ENCODE measurements around the gene WDR35. TPM values are rescaled to one million over a fixed set of nuclear protein-coding genes. Genes with fewer than 3 reads are reported as not detected.

The WDR35 gene
- total and polyA plus RNA-seq, 2 of the 4 experiments (the other 2 are of a cell fraction) = 3.4 to 8.1 TPM

DNA sequence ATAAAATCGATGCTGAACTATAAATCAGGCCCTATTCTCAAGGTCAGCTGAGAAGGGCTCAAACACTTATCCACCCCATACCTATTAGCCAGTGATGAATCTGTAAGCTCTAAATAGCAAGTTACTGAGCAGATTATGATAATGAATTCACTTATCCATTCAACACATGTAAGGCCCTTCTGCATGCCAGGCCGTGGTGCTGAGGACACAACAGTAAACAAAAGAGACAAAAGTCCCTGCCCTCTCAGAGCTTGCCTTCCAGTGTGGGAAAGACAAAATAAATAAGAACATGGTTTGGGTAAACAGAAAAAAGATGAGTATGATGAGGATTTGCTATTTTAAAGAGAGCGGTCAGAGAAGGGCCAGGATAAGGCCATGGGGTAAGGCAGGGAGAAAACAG lies 99.8 kb downstream of the WDR35 start:
- dilution Hi-C loops (cut with HindIII; ENCODE audit: low sequenced_read_pairs, unreplicated experiment) (no loop called here), in situ Hi-C loops (cut with MboI; ENCODE audit: low sequenced_read_pairs) (no loop called here), intact Hi-C loops (cut with micrococcal nuclease) (no loop called here)
- Histone ChIP-seq H3K4ac (ENCODE audit: low read depth, low read length) (no peak overlapping the region), H4K20me1 (ENCODE audit: insufficient read depth, low read length) (no peaks in the 10 kb centered on the region), H4K8ac (ENCODE audit: low read depth in 2 of 2, low read length in 2 of 2) (no peak overlapping the region), H3K79me1 (ENCODE audit: low read depth in 1 of 2, low read length in 2 of 2) (peaks cover 4 to 9% of the 10 kb centered on the region in 2 experiments; a peak in 2 of 4 replicates), H2BK20ac (ENCODE audit: low read depth, low read length) (no peak overlapping the region), H3K9me1 (ENCODE audit: insufficient read depth, low read length) (0 out of 2 replicates have a peak, but pooled peaks cover 3% of the 10 kb centered on the region), H3K27ac (ENCODE audit: insufficient read depth, low read length) (no peak overlapping the region), H2AFZ (replicated peaks; ENCODE audit: low read length, poor library complexity) (no peak overlapping the region), H3K14ac (replicated peaks; ENCODE audit: low read depth, low read length) (no peak overlapping the region), H2BK15ac (ENCODE audit: low read depth, low read length) (no peak overlapping the region), H3K4me3 (ENCODE audit: insufficient read depth, low read depth, low read length) (no peak overlapping the region), H3K4me1 (ENCODE audit: control insufficient read depth, insufficient read depth, low read length) (peaks cover 2% of the 10 kb centered on the region; the same call in 1 of the 2 replicates), H3K27me3 (ENCODE audit: control insufficient read depth, insufficient read depth, low read length) (no peaks in the 10 kb centered on the region), H2BK5ac (ENCODE audit: low read depth, low read length, poor library complexity, severe bottlenecking) (no peak overlapping the region), H4K91ac (ENCODE audit: insufficient read depth, low read depth, low read length) (no peak overlapping the region), H3K9ac (ENCODE audit: low read depth, low read length) (no peak overlapping the region), H3K56ac (ENCODE audit: extremely low read depth, insufficient read depth, low read length) (no peak overlapping the region), H3K36me3 (ENCODE audit: control insufficient read depth, insufficient read depth, low read length) (peaks cover 1% of the 10 kb centered on the region; the same call in 1 of the 2 replicates), H2AK9ac (replicated peaks; ENCODE audit: low read depth, low read length, poor library complexity) (no peak overlapping the region), H4K5ac (ENCODE audit: low read depth, low read length) (no peak overlapping the region), H3K23ac (ENCODE audit: low read depth, low read length) (no peak overlapping the region), H2AK5ac (ENCODE audit: low read depth, low read length) (no peak overlapping the region), H3K18ac (ENCODE audit: low read depth, low read length) (no peak overlapping the region), H2BK120ac (ENCODE audit: low read depth, low read length) (no peak overlapping the region), H3K4me2 (ENCODE audit: low read depth, low read length) (no peak overlapping the region), H3K9me3 (ENCODE audit: control insufficient read depth, insufficient read depth, low read length) (no peaks in the 10 kb centered on the region)
- DNase-seq = no peak
- no TSS peak for BruUV-seq (replicated peaks)
- POLR2A ChIA-PET (ENCODE audit: unreplicated experiment) = no interaction called here
- no peak for TF ChIP-seq CTCF (conservative IDR thresholded peaks at IDR 0.05; ENCODE audit: low read depth, low read length)
- TF ChIP-seq NFE2L2 (IDR thresholded peaks at IDR 0.05; ENCODE audit: low read depth, low read length) = no peak
- TF ChIP-seq SMC3 (IDR thresholded peaks at IDR 0.05; ENCODE audit: low read depth, low read length) = no peak
- TF ChIP-seq MAZ (IDR thresholded peaks at IDR 0.05; ENCODE audit: borderline replicate concordance, low read depth, low read length) = no peak
- no peak for TF ChIP-seq RFX5 (IDR thresholded peaks at IDR 0.05; ENCODE audit: low read depth, low read length)
- no peak for TF ChIP-seq CHD1 (IDR thresholded peaks at IDR 0.05; ENCODE audit: low read depth, low read length)
- CTCF ChIA-PET = no interaction called here
- WGBS, 2 experiments (ENCODE audit: extremely low coverage in 2 of 2, insufficient read length in 1 of 2) = no CpG with 5 or more reads among the region's 3 CpGs
- ATAC-seq (ENCODE audit: low read depth) = peak; percentile 44
